SK-N-SH treated with all-trans-retinoic acid at 6 μM for 48 hours (cell line): Measurements from ENCODE around the gene SLC25A26.

Experiments
- ATAC-seq: fragments of 200-7000 bp; cut with Tn5 transposase; 3 replicates; pipeline ENCODE4 v1.9.1; 2020; ENCODE audit warnings: mild to moderate bottlenecking, moderate library complexity
- ARNTL ChIP-seq: fragments of 450-650 bp; formaldehyde crosslinking; IDR thresholded peaks from 2 replicates; pipeline ENCODE4 v1.5.0; 2020; ENCODE audit warnings: low read depth, mild to moderate bottlenecking, moderate library complexity, borderline replicate concordance
- BACH2 ChIP-seq: fragments of 250-450 bp; sonication (Bioruptor Pico); IDR thresholded peaks from 2 replicates; pipeline ENCODE4 v1.9.0; 2021; ENCODE audit warnings: mild to moderate bottlenecking, borderline replicate concordance
- CREB5 ChIP-seq: fragments of 250-450 bp; sonication (Bioruptor Pico); IDR thresholded peaks from 2 replicates; pipeline ENCODE4 v1.5.1; 2020; ENCODE audit warnings: low read depth, mild to moderate bottlenecking, moderate library complexity
- CSDC2 ChIP-seq: fragments of 250-450 bp; sonication (Bioruptor Pico); IDR thresholded peaks from 2 replicates; pipeline ENCODE4 v1.5.0; 2020; ENCODE audit warnings: mild to moderate bottlenecking, moderate library complexity
- CSRNP3 ChIP-seq: fragments of 250-450 bp; sonication (Bioruptor Pico); IDR thresholded peaks from 2 replicates; pipeline ENCODE4 v1.5.1; 2021; ENCODE audit warnings: mild to moderate bottlenecking, moderate library complexity
- ESRRG ChIP-seq: fragments of 250-450 bp; sonication (Bioruptor Pico); IDR thresholded peaks from 2 replicates; pipeline ENCODE4 v1.6.1; 2021; ENCODE audit warnings: mild to moderate bottlenecking
- GLIS3 ChIP-seq: fragments of 250-450 bp; sonication (Bioruptor Pico); IDR thresholded peaks from 2 replicates; pipeline ENCODE4 v1.5.0; 2020; ENCODE audit warnings: mild to moderate bottlenecking, moderate library complexity
- ISL1 ChIP-seq: fragments of 250-450 bp; sonication (Bioruptor Pico); IDR thresholded peaks from 2 replicates; pipeline ENCODE4 v2.1.2; 2022; ENCODE audit warnings: mild to moderate bottlenecking, moderate library complexity
- OSR1 ChIP-seq: fragments of 250-450 bp; sonication (Bioruptor Pico); IDR thresholded peaks from 2 replicates; pipeline ENCODE4 v1.8.0; 2022; ENCODE audit warnings: moderate library complexity, mild to moderate bottlenecking, inconsistent platforms
- PPARA ChIP-seq: fragments of 250-450 bp; sonication (Bioruptor Pico); IDR thresholded peaks from 2 replicates; pipeline ENCODE4 v1.5.0; 2020; ENCODE audit warnings: mild to moderate bottlenecking, borderline replicate concordance
- RARB ChIP-seq: fragments of 250-450 bp; sonication (Bioruptor Pico); IDR thresholded peaks from 2 replicates; pipeline ENCODE4 v1.8.0; 2021; ENCODE audit warnings: mild to moderate bottlenecking, moderate library complexity
- SNAI2 ChIP-seq: fragments of 250-450 bp; sonication (Bioruptor Pico); IDR thresholded peaks from 2 replicates; pipeline ENCODE4 v1.5.0; 2020; ENCODE audit warnings: mild to moderate bottlenecking, moderate library complexity
- TCF4 ChIP-seq: fragments of 250-450 bp; sonication (Bioruptor Pico); IDR thresholded peaks from 2 replicates; pipeline ENCODE4 v1.8.0; 2021; ENCODE audit warnings: mild to moderate bottlenecking, moderate library complexity, borderline replicate concordance
- TOX ChIP-seq: fragments of 250-450 bp; sonication (Bioruptor Pico); IDR thresholded peaks from 2 replicates; pipeline ENCODE4 v1.8.0; 2021; ENCODE audit warnings: mild to moderate bottlenecking, moderate library complexity, borderline replicate concordance
- TSHZ2 ChIP-seq: fragments of 250-450 bp; sonication (Bioruptor Pico); IDR thresholded peaks from 2 replicates; pipeline ENCODE4 v1.5.0; 2020; ENCODE audit warnings: mild to moderate bottlenecking, moderate library complexity
- ZC3H10 ChIP-seq: fragments of 250-450 bp; sonication (Bioruptor Pico); IDR thresholded peaks from 2 replicates; pipeline ENCODE4 v1.5.1; 2021; ENCODE audit warnings: mild to moderate bottlenecking, moderate library complexity
- ZFP3 ChIP-seq: fragments of 250-450 bp; sonication (Bioruptor Pico); IDR thresholded peaks from 2 replicates; pipeline ENCODE4 v1.5.0; 2020; ENCODE audit warnings: mild to moderate bottlenecking, moderate library complexity
- ZFP30 ChIP-seq: fragments of 450-650 bp; formaldehyde crosslinking; IDR thresholded peaks from 2 replicates; pipeline ENCODE4 v1.5.0; 2022; ENCODE audit warnings: mild to moderate bottlenecking, moderate library complexity
- ZNF565 ChIP-seq: fragments of 450-650 bp; formaldehyde crosslinking; conservative IDR thresholded peaks from 2 replicates; pipeline ENCODE4 v1.5.0; 2020; ENCODE audit warnings: low read depth, mild to moderate bottlenecking, moderate library complexity
- ZNF70 ChIP-seq: fragments of 450-650 bp; formaldehyde crosslinking; IDR thresholded peaks from 2 replicates; pipeline ENCODE4 v1.5.0; 2020; ENCODE audit warnings: mild to moderate bottlenecking, moderate library complexity
- ZNF8 ChIP-seq: fragments of 450-650 bp; formaldehyde crosslinking; IDR thresholded peaks from 2 replicates; pipeline ENCODE4 v1.5.0; 2020; ENCODE audit warnings: mild to moderate bottlenecking, moderate library complexity

SLC25A26 gene

GRCh38 chr3:66338927-66339326 is 118.1 kb downstream of the SLC25A26 start:
- no peak for ATAC-seq
- no peak for TF ChIP-seq PPARA (CRISPR knock-in tag)
- TF ChIP-seq CREB5 (CRISPR knock-in tag) = no peak
- no peak for TF ChIP-seq OSR1 (CRISPR knock-in tag)
- no peak for TF ChIP-seq CSRNP3 (CRISPR knock-in tag)
- TF ChIP-seq ZFP30 = no peak

GRCh38 chr3:66342717-66343356 is 122.0 kb downstream of the SLC25A26 start:
- TF ChIP-seq ZC3H10 (CRISPR knock-in tag) = no peak
- TF ChIP-seq CREB5 (CRISPR knock-in tag) = no peak
- ATAC-seq = no peak

GRCh38 chr3:66344391-66344811 is 123.6 kb downstream of the SLC25A26 start:
- ATAC-seq = no peak
- TF ChIP-seq PPARA (CRISPR knock-in tag) = no peak
- no peak for TF ChIP-seq SNAI2
- TF ChIP-seq ZFP3 (CRISPR knock-in tag) = no peak
- TF ChIP-seq ZNF70 (CRISPR knock-in tag) = no peak
- TF ChIP-seq ZNF565 (CRISPR knock-in tag) = no peak
- TF ChIP-seq ZC3H10 (CRISPR knock-in tag) = no peak
- no peak for TF ChIP-seq BACH2 (CRISPR knock-in tag)
- TF ChIP-seq RARB (CRISPR knock-in tag) = no peak
- no peak for TF ChIP-seq CSDC2
- TF ChIP-seq ARNTL (CRISPR knock-in tag) = no peak
- no peak for TF ChIP-seq ISL1 (CRISPR knock-in tag)
- no peak for TF ChIP-seq GLIS3
- TF ChIP-seq ZFP30 = no peak
- no peak for TF ChIP-seq ZNF8
- TF ChIP-seq ESRRG (CRISPR knock-in tag) = no peak
- no peak for TF ChIP-seq CREB5 (CRISPR knock-in tag)
- no peak for TF ChIP-seq TSHZ2 (CRISPR knock-in tag)
- no peak for TF ChIP-seq TOX (CRISPR knock-in tag)
- TF ChIP-seq TCF4 (CRISPR knock-in tag) = no peak
- no peak for TF ChIP-seq CSRNP3 (CRISPR knock-in tag)
- TF ChIP-seq, all 23 proteins: peak for 0
